ENCODE data around the gene HNRNPL. TPM values are rescaled to one million over a fixed set of nuclear protein-coding genes. Genes with fewer than 3 reads are reported as not detected.
A peak's percentile ranks its signal among the peaks of the same experiment; 100 is the strongest.

Gene HNRNPL
- total RNA-seq, 1 experiment from 2014 or later = 443 TPM

GRCh38 chr19:38879400-38879751 lies 29.6 kb upstream of the HNRNPL start:
- H3K4me3 Mint-ChIP-seq (ENCODE audit: unreplicated experiment) = no peak overlapping the region
- no peaks in the 10 kb centered on the region for H3K27me3 Mint-ChIP-seq (ENCODE audit: insufficient read depth, unreplicated experiment)
- Histone ChIP-seq H3K9me3 (no peaks in the 10 kb centered on the region), H3K4me1 (peaks cover 55% of the 10 kb centered on the region), H3K27me3 (replicated peaks; ENCODE audit: control insufficient read depth, insufficient read depth, low read length) (no peaks in the 10 kb centered on the region), H3K4me3 (ENCODE audit: low read depth, low read length) (no peak overlapping the region), H3K36me3 (ENCODE audit: control insufficient read depth, insufficient read depth, low read length) (no peaks in the 10 kb centered on the region)
- H3K4me1 Mint-ChIP-seq (ENCODE audit: low read depth, unreplicated experiment) = peaks cover 33% of the 10 kb centered on the region
- TF ChIP-seq CTCF (IDR thresholded peaks at IDR 0.05; ENCODE audit: insufficient read depth in 1 of 2, low read depth in 1 of 2, low read length in 1 of 2, severe bottlenecking in 1 of 2, unreplicated experiment in 1 of 2) = no peak
- BruUV-seq (replicated peaks) = no TSS peak
- H3K36me3 Mint-ChIP-seq (ENCODE audit: insufficient read depth, unreplicated experiment) = peaks cover 11% of the 10 kb centered on the region
- H3K27ac Mint-ChIP-seq (ENCODE audit: unreplicated experiment) = peak overlapping the region; percentile 89
- peak in 1 of 2 experiments; percentile 68 for DNase-seq
- CTCF ChIA-PET = interaction anchor here (1.4 kb wide), 1 partner anchor 26 kb away, joined by 3 read pairs; no protein-coding TSS in a partner anchor
- POLR2A ChIA-PET = interaction anchor here (1.1 kb wide), 1 partner anchor 28 kb away, joined by 3 read pairs; no protein-coding TSS in a partner anchor
- intact Hi-C loops (cut with micrococcal nuclease; ENCODE audit: unreplicated experiment) = no loop called here
- no peaks in the 10 kb centered on the region for H3K9me3 Mint-ChIP-seq (ENCODE audit: unreplicated experiment)

- Histone ChIP-seq H3K4me1 (peaks cover 55% of the 10 kb centered on the region), H3K9me3 (no peaks in the 10 kb centered on the region), H3K36me3 (ENCODE audit: control insufficient read depth, insufficient read depth, low read length) (no peaks in the 10 kb centered on the region), H3K4me3 (ENCODE audit: low read depth, low read length) (no peak overlapping the region), H3K27me3 (replicated peaks; ENCODE audit: control insufficient read depth, insufficient read depth, low read length) (no peaks in the 10 kb centered on the region)
- ChIA-PET POLR2A (interaction anchor here (1.1 kb wide), 1 partner anchor 28 kb away, joined by 3 read pairs; no protein-coding TSS in a partner anchor), CTCF (interaction anchor here (1.4 kb wide), 1 partner anchor 26 kb away, joined by 3 read pairs; no protein-coding TSS in a partner anchor)
- Mint-ChIP-seq H3K27me3 (ENCODE audit: insufficient read depth, unreplicated experiment) (no peaks in the 10 kb centered on the region), H3K4me1 (ENCODE audit: low read depth, unreplicated experiment) (peaks cover 33% of the 10 kb centered on the region), H3K36me3 (ENCODE audit: insufficient read depth, unreplicated experiment) (peaks cover 11% of the 10 kb centered on the region), H3K9me3 (ENCODE audit: unreplicated experiment) (no peaks in the 10 kb centered on the region), H3K27ac (ENCODE audit: unreplicated experiment) (peak overlapping the region; percentile 89), H3K4me3 (ENCODE audit: unreplicated experiment) (peak overlapping the region; percentile 34)
- TSS peak; percentile 69 for BruUV-seq (replicated peaks)
- intact Hi-C loops (cut with micrococcal nuclease; ENCODE audit: unreplicated experiment) = no loop called here
- no peak for TF ChIP-seq CTCF (IDR thresholded peaks at IDR 0.05; ENCODE audit: insufficient read depth in 1 of 2, low read depth in 1 of 2, low read length in 1 of 2, severe bottlenecking in 1 of 2, unreplicated experiment in 1 of 2)
- no peak for DNase-seq
Observed at GRCh38 chr19:38878575-38879399, 29.0 kb upstream of the HNRNPL start.

- no TSS peak for BruUV-seq (replicated peaks)
- Mint-ChIP-seq H3K36me3 (ENCODE audit: insufficient read depth, unreplicated experiment) (peaks cover 5% of the 10 kb centered on the region), H3K4me1 (ENCODE audit: low read depth, unreplicated experiment) (peaks cover 25% of the 10 kb centered on the region), H3K4me3 (ENCODE audit: unreplicated experiment) (peak within 1 kb of the TSS; percentile 34), H3K27ac (ENCODE audit: unreplicated experiment) (peak within 1 kb of the TSS; percentile 89), H3K9me3 (ENCODE audit: unreplicated experiment) (no peaks in the 10 kb centered on the region), H3K27me3 (ENCODE audit: insufficient read depth, unreplicated experiment) (no peaks in the 10 kb centered on the region)
- no peak for DNase-seq
- no peaks in the 10 kb centered on the region for H3K27me3 ChIP-seq (replicated peaks; ENCODE audit: control insufficient read depth, insufficient read depth, low read length)
- H3K4me1 ChIP-seq = peaks cover 48% of the 10 kb centered on the region
- H3K36me3 ChIP-seq (ENCODE audit: control insufficient read depth, insufficient read depth, low read length) = no peaks in the 10 kb centered on the region
- no peaks in the 10 kb centered on the region for H3K9me3 ChIP-seq
- H3K4me3 ChIP-seq (ENCODE audit: low read depth, low read length) = no peak within 1 kb of the TSS
- TF ChIP-seq CTCF (IDR thresholded peaks at IDR 0.05; ENCODE audit: insufficient read depth in 1 of 2, low read depth in 1 of 2, low read length in 1 of 2, severe bottlenecking in 1 of 2, unreplicated experiment in 1 of 2) = no peak
- ChIA-PET CTCF (interaction anchor here (1.0 to 1.4 kb wide), 2 partner anchors 9 to 25 kb away, joined by 3 read pairs; no protein-coding TSS in a partner anchor), POLR2A (interaction anchor here (0.7 kb wide), 1 partner anchor 22 kb away, joined by 4 read pairs; the partner anchor contains the start of gene NFKBIB)
- intact Hi-C loops (cut with micrococcal nuclease; ENCODE audit: unreplicated experiment) = no loop called here
Observed at GRCh38 chr19:38877781-38878574, 28.2 kb upstream of the HNRNPL start, which contains the start of gene RINL. Gene RINL (minus strand): TSS chr19:38878275. CDS start chr19:38876742, 1,533 bp downstream.

Data from Caco-2 (cell line).